GM12878 (cell line): ENCODE measurements around the gene PLOD3.

Source experiments
- CBX5 ChIP-seq: sonication (generic); IDR thresholded peaks from 2 replicates; pipeline ENCODE4 v1.6.1; 2016; ENCODE audit warnings: low read depth, moderate library complexity, mild to moderate bottlenecking, inconsistent platforms
- EZH2 ChIP-seq: IDR thresholded peaks from 2 replicates; pipeline ENCODE4 v1.6.1; 2012; ENCODE audit warnings: low read depth, mild to moderate bottlenecking, control low read depth, inconsistent platforms, low read length, borderline replicate concordance; ENCODE audit not compliant: control insufficient read depth
- IRF4 ChIP-seq: IDR thresholded peaks from 2 replicates; pipeline ENCODE4 v1.6.1; 2011; ENCODE audit warnings: low read depth, low read length
- POLR2A ChIP-seq: IDR thresholded peaks from 2 replicates; pipeline ENCODE4 v1.6.1; 2011; ENCODE audit warnings: low read depth, mild to moderate bottlenecking, low read length
- SMAD5 ChIP-seq: IDR thresholded peaks from 2 replicates; pipeline ENCODE4 v1.6.1; 2016; ENCODE audit warnings: antibody characterized with exemption, low read depth
- TCF12 ChIP-seq: IDR thresholded peaks from 2 replicates; pipeline ENCODE4 v1.6.1; 2011; ENCODE audit warnings: low read depth, mild to moderate bottlenecking, low read length
- TF ChIP-seq, protein P1 (sequence below), 3 experiments: IDR thresholded peaks in 2 of 3; conservative IDR thresholded peaks in 1 of 3; 2 replicates each; pipeline ENCODE4 v1.5.1; 2011; ENCODE audit warnings: low read depth in 3 of 3, low read length in 3 of 3, mild to moderate bottlenecking in 3 of 3, control low read depth in 2 of 3, moderate library complexity in 2 of 3, inconsistent platforms in 1 of 3, mixed read lengths in 1 of 3; ENCODE audit not compliant: control insufficient read depth in 2 of 3, insufficient read depth in 1 of 3; ENCODE audit errors: extremely low read depth in 1 of 3
- TF ChIP-seq, protein P2 (sequence below): fragments of 450-650 bp; IDR thresholded peaks from 2 replicates; pipeline ENCODE4 v1.6.1; 2017; ENCODE audit warnings: mild to moderate bottlenecking, low read depth, inconsistent platforms; ENCODE audit not compliant: poor library complexity, severe bottlenecking
- TF ChIP-seq, protein P3 (sequence below): IDR thresholded peaks from 2 replicates; pipeline ENCODE4 v1.6.1; 2012; ENCODE audit warnings: mild to moderate bottlenecking, low read depth, low read length
- TF ChIP-seq, protein P4 (sequence below): IDR thresholded peaks from 2 replicates; pipeline ENCODE4 v1.6.1; 2012; ENCODE audit warnings: low read depth, low read length, improper control_type of control experiment
- TF ChIP-seq, protein P5 (sequence below): IDR thresholded peaks from 2 replicates; pipeline ENCODE4 v1.6.1; 2011; ENCODE audit warnings: mild to moderate bottlenecking, low read depth, low read length, moderate library complexity; ENCODE audit not compliant: insufficient replicate concordance

DNA sequence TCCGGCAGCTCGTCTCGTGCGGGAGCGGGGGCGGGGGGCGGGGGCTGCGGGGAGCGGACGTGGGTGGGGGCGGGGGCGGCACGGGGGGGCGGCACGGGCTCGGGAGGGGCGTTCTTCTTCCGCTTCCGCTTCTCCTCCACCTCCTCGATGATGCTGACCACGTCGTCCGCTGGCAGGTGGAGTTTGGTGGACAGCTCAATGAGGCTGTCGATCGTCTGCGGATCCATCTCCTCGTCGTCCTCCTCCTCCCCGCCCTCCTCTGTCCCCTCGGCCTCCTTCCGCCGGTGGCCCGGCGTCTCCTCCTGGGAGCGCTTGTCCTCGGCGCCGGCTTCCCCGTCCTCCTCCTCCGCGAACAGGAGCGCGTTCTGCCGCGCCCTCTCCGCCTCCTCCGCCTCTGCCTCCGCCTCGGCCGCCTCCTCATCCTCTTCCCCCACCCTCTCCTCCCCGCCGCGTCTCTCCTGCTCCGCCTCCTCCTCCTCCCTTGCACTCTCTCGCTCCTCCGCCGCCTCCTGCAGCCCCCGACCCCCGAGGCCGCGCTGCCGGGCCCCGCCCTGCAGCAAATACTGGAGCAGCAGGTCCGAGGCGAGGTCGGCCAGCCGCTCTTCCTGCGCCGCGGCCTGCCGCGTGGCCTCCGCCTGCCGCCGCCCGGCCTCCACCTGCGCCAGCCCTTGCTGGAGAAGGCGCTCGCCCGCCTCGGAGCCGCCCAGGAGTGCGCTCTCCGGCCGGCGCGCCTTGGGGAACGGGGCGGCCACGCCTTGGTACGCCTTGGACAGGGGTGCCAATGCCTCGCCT, 53.9 kb downstream of the PLOD3 start:
- TF ChIP-seq POLR2A (no peak), CBX5 (no peak), TCF12 (no peak), SMAD5 (no peak), IRF4 (no peak), EZH2 (no peak)
- TF ChIP-seq, protein P1, sequence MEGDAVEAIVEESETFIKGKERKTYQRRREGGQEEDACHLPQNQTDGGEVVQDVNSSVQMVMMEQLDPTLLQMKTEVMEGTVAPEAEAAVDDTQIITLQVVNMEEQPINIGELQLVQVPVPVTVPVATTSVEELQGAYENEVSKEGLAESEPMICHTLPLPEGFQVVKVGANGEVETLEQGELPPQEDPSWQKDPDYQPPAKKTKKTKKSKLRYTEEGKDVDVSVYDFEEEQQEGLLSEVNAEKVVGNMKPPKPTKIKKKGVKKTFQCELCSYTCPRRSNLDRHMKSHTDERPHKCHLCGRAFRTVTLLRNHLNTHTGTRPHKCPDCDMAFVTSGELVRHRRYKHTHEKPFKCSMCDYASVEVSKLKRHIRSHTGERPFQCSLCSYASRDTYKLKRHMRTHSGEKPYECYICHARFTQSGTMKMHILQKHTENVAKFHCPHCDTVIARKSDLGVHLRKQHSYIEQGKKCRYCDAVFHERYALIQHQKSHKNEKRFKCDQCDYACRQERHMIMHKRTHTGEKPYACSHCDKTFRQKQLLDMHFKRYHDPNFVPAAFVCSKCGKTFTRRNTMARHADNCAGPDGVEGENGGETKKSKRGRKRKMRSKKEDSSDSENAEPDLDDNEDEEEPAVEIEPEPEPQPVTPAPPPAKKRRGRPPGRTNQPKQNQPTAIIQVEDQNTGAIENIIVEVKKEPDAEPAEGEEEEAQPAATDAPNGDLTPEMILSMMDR (IDR thresholded peaks at IDR 0.05 in 2 of 3, conservative IDR thresholded peaks at IDR 0.05 in 1 of 3; ENCODE audit: control insufficient read depth in 2 of 3, extremely low read depth in 1 of 3, insufficient read depth in 1 of 3, low read depth in 3 of 3, low read length in 3 of 3), result no peak
- TF ChIP-seq, protein P2, sequence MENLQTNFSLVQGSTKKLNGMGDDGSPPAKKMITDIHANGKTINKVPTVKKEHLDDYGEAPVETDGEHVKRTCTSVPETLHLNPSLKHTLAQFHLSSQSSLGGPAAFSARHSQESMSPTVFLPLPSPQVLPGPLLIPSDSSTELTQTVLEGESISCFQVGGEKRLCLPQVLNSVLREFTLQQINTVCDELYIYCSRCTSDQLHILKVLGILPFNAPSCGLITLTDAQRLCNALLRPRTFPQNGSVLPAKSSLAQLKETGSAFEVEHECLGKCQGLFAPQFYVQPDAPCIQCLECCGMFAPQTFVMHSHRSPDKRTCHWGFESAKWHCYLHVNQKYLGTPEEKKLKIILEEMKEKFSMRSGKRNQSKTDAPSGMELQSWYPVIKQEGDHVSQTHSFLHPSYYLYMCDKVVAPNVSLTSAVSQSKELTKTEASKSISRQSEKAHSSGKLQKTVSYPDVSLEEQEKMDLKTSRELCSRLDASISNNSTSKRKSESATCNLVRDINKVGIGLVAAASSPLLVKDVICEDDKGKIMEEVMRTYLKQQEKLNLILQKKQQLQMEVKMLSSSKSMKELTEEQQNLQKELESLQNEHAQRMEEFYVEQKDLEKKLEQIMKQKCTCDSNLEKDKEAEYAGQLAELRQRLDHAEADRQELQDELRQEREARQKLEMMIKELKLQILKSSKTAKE, result no peak
- TF ChIP-seq, protein P3, sequence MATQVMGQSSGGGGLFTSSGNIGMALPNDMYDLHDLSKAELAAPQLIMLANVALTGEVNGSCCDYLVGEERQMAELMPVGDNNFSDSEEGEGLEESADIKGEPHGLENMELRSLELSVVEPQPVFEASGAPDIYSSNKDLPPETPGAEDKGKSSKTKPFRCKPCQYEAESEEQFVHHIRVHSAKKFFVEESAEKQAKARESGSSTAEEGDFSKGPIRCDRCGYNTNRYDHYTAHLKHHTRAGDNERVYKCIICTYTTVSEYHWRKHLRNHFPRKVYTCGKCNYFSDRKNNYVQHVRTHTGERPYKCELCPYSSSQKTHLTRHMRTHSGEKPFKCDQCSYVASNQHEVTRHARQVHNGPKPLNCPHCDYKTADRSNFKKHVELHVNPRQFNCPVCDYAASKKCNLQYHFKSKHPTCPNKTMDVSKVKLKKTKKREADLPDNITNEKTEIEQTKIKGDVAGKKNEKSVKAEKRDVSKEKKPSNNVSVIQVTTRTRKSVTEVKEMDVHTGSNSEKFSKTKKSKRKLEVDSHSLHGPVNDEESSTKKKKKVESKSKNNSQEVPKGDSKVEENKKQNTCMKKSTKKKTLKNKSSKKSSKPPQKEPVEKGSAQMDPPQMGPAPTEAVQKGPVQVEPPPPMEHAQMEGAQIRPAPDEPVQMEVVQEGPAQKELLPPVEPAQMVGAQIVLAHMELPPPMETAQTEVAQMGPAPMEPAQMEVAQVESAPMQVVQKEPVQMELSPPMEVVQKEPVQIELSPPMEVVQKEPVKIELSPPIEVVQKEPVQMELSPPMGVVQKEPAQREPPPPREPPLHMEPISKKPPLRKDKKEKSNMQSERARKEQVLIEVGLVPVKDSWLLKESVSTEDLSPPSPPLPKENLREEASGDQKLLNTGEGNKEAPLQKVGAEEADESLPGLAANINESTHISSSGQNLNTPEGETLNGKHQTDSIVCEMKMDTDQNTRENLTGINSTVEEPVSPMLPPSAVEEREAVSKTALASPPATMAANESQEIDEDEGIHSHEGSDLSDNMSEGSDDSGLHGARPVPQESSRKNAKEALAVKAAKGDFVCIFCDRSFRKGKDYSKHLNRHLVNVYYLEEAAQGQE, result no peak
- TF ChIP-seq, protein P4, sequence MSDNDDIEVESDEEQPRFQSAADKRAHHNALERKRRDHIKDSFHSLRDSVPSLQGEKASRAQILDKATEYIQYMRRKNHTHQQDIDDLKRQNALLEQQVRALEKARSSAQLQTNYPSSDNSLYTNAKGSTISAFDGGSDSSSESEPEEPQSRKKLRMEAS, result no peak
- TF ChIP-seq, protein P5, sequence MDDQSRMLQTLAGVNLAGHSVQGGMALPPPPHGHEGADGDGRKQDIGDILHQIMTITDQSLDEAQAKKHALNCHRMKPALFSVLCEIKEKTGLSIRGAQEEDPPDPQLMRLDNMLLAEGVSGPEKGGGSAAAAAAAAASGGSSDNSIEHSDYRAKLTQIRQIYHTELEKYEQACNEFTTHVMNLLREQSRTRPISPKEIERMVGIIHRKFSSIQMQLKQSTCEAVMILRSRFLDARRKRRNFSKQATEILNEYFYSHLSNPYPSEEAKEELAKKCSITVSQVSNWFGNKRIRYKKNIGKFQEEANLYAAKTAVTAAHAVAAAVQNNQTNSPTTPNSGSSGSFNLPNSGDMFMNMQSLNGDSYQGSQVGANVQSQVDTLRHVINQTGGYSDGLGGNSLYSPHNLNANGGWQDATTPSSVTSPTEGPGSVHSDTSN, result no peak
